Measurements from ENCODE around the gene GPD2. TPM values are rescaled to one million over a fixed set of nuclear protein-coding genes. Genes with fewer than 3 reads are reported as not detected.

The GPD2 gene
- total and polyA plus RNA-seq, 2 of the 4 experiments (the other 2 are of a cell fraction), result 20.4 to 100 TPM

DNA sequence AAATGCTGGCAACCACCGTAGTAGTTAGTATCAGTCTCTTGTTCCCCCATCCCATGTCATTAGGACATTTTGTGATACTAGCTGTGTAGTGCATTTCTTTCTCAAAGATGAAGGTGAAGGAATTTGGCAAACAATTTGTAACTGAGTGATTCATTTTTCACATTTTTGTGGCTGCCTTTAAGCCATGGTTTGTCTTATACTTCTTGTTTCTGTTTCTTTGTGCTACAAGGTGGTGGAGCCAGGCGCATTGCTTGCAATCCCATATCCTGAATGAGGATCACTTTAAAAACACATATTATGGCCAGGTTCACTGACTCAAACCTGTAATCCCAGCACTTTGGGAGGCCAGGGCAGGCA lies 40.6 kb downstream of the GPD2 start:
- H4K91ac ChIP-seq (ENCODE audit: insufficient read depth, low read depth, low read length), result no peak overlapping the region
- H3K9ac ChIP-seq (ENCODE audit: low read depth, low read length), result no peak overlapping the region
- no peak overlapping the region for H3K18ac ChIP-seq (ENCODE audit: low read depth, low read length)
- H2AK9ac ChIP-seq (replicated peaks; ENCODE audit: low read depth, low read length, poor library complexity), result no peak overlapping the region
- no peak overlapping the region for H2BK20ac ChIP-seq (ENCODE audit: low read depth, low read length)
- no TSS peak for BruUV-seq (replicated peaks)
- no peaks in the 10 kb centered on the region for H3K27me3 ChIP-seq (ENCODE audit: control insufficient read depth, insufficient read depth, low read length)
- 0 out of 2 replicates have a peak overlapping the region, but pooled peaks have one; percentile 28 for H2BK120ac ChIP-seq (ENCODE audit: low read depth, low read length)
- H3K56ac ChIP-seq (ENCODE audit: extremely low read depth, insufficient read depth, low read length), result no peak overlapping the region
- H4K5ac ChIP-seq (ENCODE audit: low read depth, low read length), result no peak overlapping the region
- dilution Hi-C loops (cut with HindIII; ENCODE audit: low sequenced_read_pairs, unreplicated experiment) (no loop called here), intact Hi-C loops (cut with micrococcal nuclease) (no loop called here), in situ Hi-C loops (cut with MboI; ENCODE audit: low sequenced_read_pairs) (no loop called here)
- H3K4me1 ChIP-seq (ENCODE audit: control insufficient read depth, insufficient read depth, low read length), result peaks cover 2% of the 10 kb centered on the region; the same call in 1 of the 2 replicates
- H4K20me1 ChIP-seq (ENCODE audit: insufficient read depth, low read length), result no peaks in the 10 kb centered on the region
- no peaks in the 10 kb centered on the region for H3K9me1 ChIP-seq (ENCODE audit: insufficient read depth, low read length)
- peak; percentile 87 for ATAC-seq (ENCODE audit: low read depth)
- H2AFZ ChIP-seq (replicated peaks; ENCODE audit: low read length, poor library complexity), result no peak overlapping the region
- peak overlapping the region; percentile 56 for H3K4me2 ChIP-seq (ENCODE audit: low read depth, low read length)
- H3K23ac ChIP-seq (ENCODE audit: low read depth, low read length), result no peak overlapping the region
- POLR2A ChIA-PET (ENCODE audit: unreplicated experiment), result no interaction called here
- DNase-seq, result peak; percentile 74
- H3K4me3 ChIP-seq (ENCODE audit: insufficient read depth, low read depth, low read length), result no peak overlapping the region
- H2AK5ac ChIP-seq (ENCODE audit: low read depth, low read length), result no peak overlapping the region
- H2BK15ac ChIP-seq (ENCODE audit: low read depth, low read length), result no peak overlapping the region
- H4K8ac ChIP-seq (ENCODE audit: low read depth in 2 of 2, low read length in 2 of 2), result no peak overlapping the region
- no peak overlapping the region for H2BK5ac ChIP-seq (ENCODE audit: low read depth, low read length, poor library complexity, severe bottlenecking)
- H3K9me3 ChIP-seq (ENCODE audit: control insufficient read depth, insufficient read depth, low read length), result no peaks in the 10 kb centered on the region
- TF ChIP-seq NFE2L2 (IDR thresholded peaks at IDR 0.05; ENCODE audit: low read depth, low read length) (no peak), BHLHE40 (IDR thresholded peaks at IDR 0.05; ENCODE audit: low read depth, low read length) (no peak), SMC3 (IDR thresholded peaks at IDR 0.05; ENCODE audit: low read depth, low read length) (no peak), RAD21 (IDR thresholded peaks at IDR 0.05; ENCODE audit: low read length) (no peak), RFX5 (IDR thresholded peaks at IDR 0.05; ENCODE audit: low read depth, low read length) (no peak)
- TF ChIP-seq, protein P1, sequence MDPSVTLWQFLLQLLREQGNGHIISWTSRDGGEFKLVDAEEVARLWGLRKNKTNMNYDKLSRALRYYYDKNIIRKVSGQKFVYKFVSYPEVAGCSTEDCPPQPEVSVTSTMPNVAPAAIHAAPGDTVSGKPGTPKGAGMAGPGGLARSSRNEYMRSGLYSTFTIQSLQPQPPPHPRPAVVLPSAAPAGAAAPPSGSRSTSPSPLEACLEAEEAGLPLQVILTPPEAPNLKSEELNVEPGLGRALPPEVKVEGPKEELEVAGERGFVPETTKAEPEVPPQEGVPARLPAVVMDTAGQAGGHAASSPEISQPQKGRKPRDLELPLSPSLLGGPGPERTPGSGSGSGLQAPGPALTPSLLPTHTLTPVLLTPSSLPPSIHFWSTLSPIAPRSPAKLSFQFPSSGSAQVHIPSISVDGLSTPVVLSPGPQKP (IDR thresholded peaks at IDR 0.05; ENCODE audit: borderline replicate concordance, low read depth, low read length), result no peak
- TF ChIP-seq, protein P2, sequence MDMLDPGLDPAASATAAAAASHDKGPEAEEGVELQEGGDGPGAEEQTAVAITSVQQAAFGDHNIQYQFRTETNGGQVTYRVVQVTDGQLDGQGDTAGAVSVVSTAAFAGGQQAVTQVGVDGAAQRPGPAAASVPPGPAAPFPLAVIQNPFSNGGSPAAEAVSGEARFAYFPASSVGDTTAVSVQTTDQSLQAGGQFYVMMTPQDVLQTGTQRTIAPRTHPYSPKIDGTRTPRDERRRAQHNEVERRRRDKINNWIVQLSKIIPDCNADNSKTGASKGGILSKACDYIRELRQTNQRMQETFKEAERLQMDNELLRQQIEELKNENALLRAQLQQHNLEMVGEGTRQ (IDR thresholded peaks at IDR 0.05; ENCODE audit: low read depth, low read length), result no peak
- H3K79me1 ChIP-seq (ENCODE audit: low read depth in 1 of 2, low read length in 2 of 2), result peaks cover 10 to 17% of the 10 kb centered on the region in 2 experiments; a peak in 3 of 4 replicates
- no peaks in the 10 kb centered on the region; the same call in 1 of the 2 replicates for H3K36me3 ChIP-seq (ENCODE audit: control insufficient read depth, insufficient read depth, low read length)
- H3K4ac ChIP-seq (ENCODE audit: low read depth, low read length), result peak overlapping the region; percentile 42; the same call in 1 of the 2 replicates
- CTCF ChIA-PET, result interaction anchor here (0.6 kb wide), 1 partner anchor 15 kb away, joined by 3 read pairs; no protein-coding TSS in a partner anchor
- no peak overlapping the region for H3K27ac ChIP-seq (ENCODE audit: insufficient read depth, low read length)
- no peak overlapping the region for H3K14ac ChIP-seq (replicated peaks; ENCODE audit: low read depth, low read length)
- WGBS, 2 experiments (ENCODE audit: extremely low coverage in 2 of 2, insufficient read length in 1 of 2), result no CpG with 5 or more reads among the region's 2 CpGs

All from IMR-90 (cell line).